HCT116 (cell line): ENCODE results near the gene ITGAE.

Experiments used
- CTCF ChIP-seq, 3 experiments: fragments of 200-600 bp in 1 of 3; sonication (generic) in 1 of 3; IDR thresholded peaks in 2 of 3; conservative IDR thresholded peaks in 1 of 3; 2 replicates each; pipeline ENCODE4 v1.5.1; 2012 to 2017; ENCODE audit warnings: low read depth in 2 of 3, low read length in 2 of 3, antibody characterized with exemption in 1 of 3, borderline replicate concordance in 1 of 3, control low read depth in 1 of 3, mild to moderate bottlenecking in 1 of 3, mixed read lengths in 1 of 3, mixed run types in 1 of 3, moderate library complexity in 1 of 3; ENCODE audit not compliant: insufficient read depth in 1 of 3
- EZH2 ChIP-seq: fragments of 200-600 bp; sonication (generic); IDR thresholded peaks from 2 replicates; pipeline ENCODE4 v1.6.1; 2017; ENCODE audit warnings: antibody characterized with exemption, mixed run types
- EZH2phosphoT487 ChIP-seq: fragments of 200-600 bp; IDR thresholded peaks from 2 replicates; pipeline ENCODE4 v1.6.1; 2018; ENCODE audit warnings: antibody characterized with exemption, borderline replicate concordance
- JUND ChIP-seq: IDR thresholded peaks from 2 replicates; pipeline ENCODE4 v1.6.1; 2012
- POLR2A ChIP-seq: IDR thresholded peaks from 2 replicates; pipeline ENCODE4 v1.7.0; 2011; ENCODE audit warnings: borderline replicate concordance; ENCODE audit not compliant: insufficient read depth, insufficient read length; ENCODE audit errors: extremely low read depth
- RAD21 ChIP-seq: IDR thresholded peaks from 2 replicates; pipeline ENCODE4 v1.6.1; 2012; ENCODE audit warnings: low read depth, mild to moderate bottlenecking
- SIN3A ChIP-seq: IDR thresholded peaks from 2 replicates; pipeline ENCODE4 v1.6.1; 2012; ENCODE audit warnings: low read depth
- SP1 ChIP-seq: IDR thresholded peaks from 2 replicates; pipeline ENCODE4 v1.6.1; 2012; ENCODE audit warnings: low read depth
- YY1 ChIP-seq: IDR thresholded peaks from 2 replicates; pipeline ENCODE4 v1.6.1; 2011; ENCODE audit warnings: low read length, low read depth, moderate library complexity, mild to moderate bottlenecking; ENCODE audit not compliant: insufficient replicate concordance; ENCODE audit errors: extremely low read depth
- TF ChIP-seq, protein P1 (sequence below): IDR thresholded peaks from 2 replicates; pipeline ENCODE4 v1.6.1; 2012; ENCODE audit warnings: low read depth

- TF ChIP-seq CTCF (IDR thresholded peaks at IDR 0.05 in 2 of 3, conservative IDR thresholded peaks at IDR 0.05 in 1 of 3; ENCODE audit: borderline replicate concordance in 1 of 3, insufficient read depth in 1 of 3, low read depth in 2 of 3, low read length in 2 of 3) (no peak), JUND (no peak), EZH2phosphoT487 (no peak), POLR2A (no peak), EZH2 (no peak), SP1 (no peak), YY1 (no peak), SIN3A (no peak), RAD21 (no peak)
- TF ChIP-seq, protein P1, sequence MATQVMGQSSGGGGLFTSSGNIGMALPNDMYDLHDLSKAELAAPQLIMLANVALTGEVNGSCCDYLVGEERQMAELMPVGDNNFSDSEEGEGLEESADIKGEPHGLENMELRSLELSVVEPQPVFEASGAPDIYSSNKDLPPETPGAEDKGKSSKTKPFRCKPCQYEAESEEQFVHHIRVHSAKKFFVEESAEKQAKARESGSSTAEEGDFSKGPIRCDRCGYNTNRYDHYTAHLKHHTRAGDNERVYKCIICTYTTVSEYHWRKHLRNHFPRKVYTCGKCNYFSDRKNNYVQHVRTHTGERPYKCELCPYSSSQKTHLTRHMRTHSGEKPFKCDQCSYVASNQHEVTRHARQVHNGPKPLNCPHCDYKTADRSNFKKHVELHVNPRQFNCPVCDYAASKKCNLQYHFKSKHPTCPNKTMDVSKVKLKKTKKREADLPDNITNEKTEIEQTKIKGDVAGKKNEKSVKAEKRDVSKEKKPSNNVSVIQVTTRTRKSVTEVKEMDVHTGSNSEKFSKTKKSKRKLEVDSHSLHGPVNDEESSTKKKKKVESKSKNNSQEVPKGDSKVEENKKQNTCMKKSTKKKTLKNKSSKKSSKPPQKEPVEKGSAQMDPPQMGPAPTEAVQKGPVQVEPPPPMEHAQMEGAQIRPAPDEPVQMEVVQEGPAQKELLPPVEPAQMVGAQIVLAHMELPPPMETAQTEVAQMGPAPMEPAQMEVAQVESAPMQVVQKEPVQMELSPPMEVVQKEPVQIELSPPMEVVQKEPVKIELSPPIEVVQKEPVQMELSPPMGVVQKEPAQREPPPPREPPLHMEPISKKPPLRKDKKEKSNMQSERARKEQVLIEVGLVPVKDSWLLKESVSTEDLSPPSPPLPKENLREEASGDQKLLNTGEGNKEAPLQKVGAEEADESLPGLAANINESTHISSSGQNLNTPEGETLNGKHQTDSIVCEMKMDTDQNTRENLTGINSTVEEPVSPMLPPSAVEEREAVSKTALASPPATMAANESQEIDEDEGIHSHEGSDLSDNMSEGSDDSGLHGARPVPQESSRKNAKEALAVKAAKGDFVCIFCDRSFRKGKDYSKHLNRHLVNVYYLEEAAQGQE, result no peak
Observed at GRCh38 chr17:3788200-3788599, 12.8 kb downstream of the ITGAE start.
